Superior temporal gyrus (tissue), 1 donor: ENCODE measurements around the gene MBD5.

ENCODE experiments used
- DNase-seq: peaks from one replicate; pipeline ENCODE4 v3.0.0-alpha.2; 2016; ENCODE audit errors: extremely low spot score

Gene MBD5

GRCh38 chr2:148221166-148221565 lies 200.3 kb downstream of the MBD5 start:
- DNase-seq = no peak

GRCh38 chr2:148221926-148222325 lies 201.0 kb downstream of the MBD5 start:
- no peak for DNase-seq

GRCh38 chr2:148231858-148232257 lies 211.0 kb downstream of the MBD5 start:
- no peak for DNase-seq

DNA sequence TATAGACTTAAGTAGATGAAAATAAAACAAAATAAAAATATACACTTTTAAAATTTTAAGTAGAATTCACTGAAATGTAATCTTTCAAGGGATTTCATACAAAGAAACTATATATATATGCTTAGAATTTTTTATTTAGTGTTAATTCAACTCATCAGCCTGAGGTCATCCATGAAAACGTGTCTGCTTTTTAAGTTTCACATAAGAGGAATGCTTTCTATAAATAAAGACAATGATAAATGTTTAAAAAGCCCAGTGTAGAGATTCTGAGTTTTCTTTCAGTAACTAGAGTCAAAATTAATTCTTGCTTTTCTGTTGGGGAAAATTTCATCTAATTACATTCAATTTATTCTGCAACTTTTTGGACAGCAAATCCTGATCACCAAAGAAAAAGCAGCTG lies 213.3 kb downstream of the MBD5 start:
- DNase-seq = no peak

GRCh38 chr2:148237911-148238310 lies 217.0 kb downstream of the MBD5 start:
- DNase-seq = no peak

- DNase-seq = peak; percentile 16
These were observed 217.7 kb downstream of the MBD5 start for GRCh38 chr2:148238561-148238960.

DNA sequence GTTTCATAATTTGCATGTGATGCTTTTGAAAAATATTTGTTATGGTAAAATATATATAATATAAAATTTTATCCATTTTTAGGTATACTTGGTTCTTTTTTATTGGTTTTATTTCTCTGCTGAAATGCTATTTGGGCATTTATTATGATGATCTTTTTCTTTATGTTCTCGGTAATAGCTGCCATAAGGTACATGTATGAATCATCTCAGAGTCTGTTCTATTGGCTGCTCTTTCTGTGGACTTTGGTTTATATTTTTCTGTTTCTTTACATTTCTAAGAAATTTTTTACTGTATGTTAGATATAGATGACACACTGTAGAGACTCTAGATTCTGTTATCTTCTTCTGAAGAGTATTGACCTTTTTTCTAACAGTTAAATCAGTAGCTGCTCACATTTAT lies 219.9 kb downstream of the MBD5 start:
- no peak for DNase-seq

GRCh38 chr2:148244593-148245292 lies 223.9 kb downstream of the MBD5 start:
- DNase-seq = no peak

DNA sequence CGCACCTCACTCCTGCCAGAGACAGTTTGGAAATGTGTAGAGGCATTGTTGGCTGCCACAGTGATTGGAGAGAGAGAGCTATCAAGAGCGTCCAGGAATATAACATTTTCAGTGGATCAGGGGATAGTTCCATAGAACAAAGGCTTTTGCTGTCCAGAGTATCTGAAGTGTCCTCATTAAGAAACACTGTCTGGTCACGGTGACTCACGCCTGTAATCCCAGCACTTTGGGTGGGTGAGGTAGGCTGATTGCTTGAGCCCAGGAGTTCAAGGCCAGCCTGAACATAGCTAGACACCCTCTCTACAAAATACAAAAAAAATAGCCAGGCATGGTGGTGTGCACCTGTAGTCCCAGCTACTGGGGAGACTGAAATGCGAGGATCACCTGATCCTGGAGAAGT lies 231.1 kb downstream of the MBD5 start:
- DNase-seq = no peak

- DNase-seq = no peak
These were observed 231.8 kb downstream of the MBD5 start for GRCh38 chr2:148252646-148253045.

GRCh38 chr2:148253685-148254084 lies 232.8 kb downstream of the MBD5 start:
- no peak for DNase-seq

GRCh38 chr2:148255929-148256328 lies 235.0 kb downstream of the MBD5 start:
- DNase-seq = no peak

GRCh38 chr2:148257276-148257675 lies 236.4 kb downstream of the MBD5 start:
- DNase-seq = no peak

GRCh38 chr2:148258124-148258523 lies 237.2 kb downstream of the MBD5 start:
- no peak for DNase-seq

- DNase-seq = no peak
These were observed 238.8 kb downstream of the MBD5 start for GRCh38 chr2:148259674-148260073.

GRCh38 chr2:148263890-148264289 lies 243.0 kb downstream of the MBD5 start:
- DNase-seq = no peak

- no peak for DNase-seq
These were observed 252.3 kb downstream of the MBD5 start for GRCh38 chr2:148273158-148273691.

- DNase-seq = no peak
These were observed 258.3 kb downstream of the MBD5 start for GRCh38 chr2:148279216-148279615.

- no peak for DNase-seq
These were observed 261.3 kb downstream of the MBD5 start for GRCh38 chr2:148282201-148282600.

DNA sequence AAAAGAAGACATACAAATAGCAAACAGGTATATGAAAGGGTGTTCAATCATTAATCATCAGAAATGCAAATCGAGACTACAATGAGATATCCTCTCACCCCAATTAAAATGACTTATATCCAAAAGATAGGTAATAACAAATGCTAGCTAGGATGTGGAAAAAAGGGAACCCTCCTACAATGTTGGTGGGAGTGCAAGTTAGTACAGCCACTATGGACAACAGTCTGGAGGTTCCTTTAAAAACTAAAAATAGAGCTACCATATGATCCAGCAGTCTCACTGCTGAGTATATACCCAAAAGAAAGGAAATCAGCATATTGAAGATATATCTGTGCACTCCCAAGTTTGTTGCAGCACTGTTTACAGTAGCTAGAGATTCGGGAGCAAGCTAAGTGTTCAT lies 271.5 kb downstream of the MBD5 start:
- no peak for DNase-seq

GRCh38 chr2:148298196-148298595 lies 277.3 kb downstream of the MBD5 start:
- DNase-seq = no peak

- DNase-seq = no peak
These were observed 278.7 kb downstream of the MBD5 start for GRCh38 chr2:148299616-148300015.

DNA sequence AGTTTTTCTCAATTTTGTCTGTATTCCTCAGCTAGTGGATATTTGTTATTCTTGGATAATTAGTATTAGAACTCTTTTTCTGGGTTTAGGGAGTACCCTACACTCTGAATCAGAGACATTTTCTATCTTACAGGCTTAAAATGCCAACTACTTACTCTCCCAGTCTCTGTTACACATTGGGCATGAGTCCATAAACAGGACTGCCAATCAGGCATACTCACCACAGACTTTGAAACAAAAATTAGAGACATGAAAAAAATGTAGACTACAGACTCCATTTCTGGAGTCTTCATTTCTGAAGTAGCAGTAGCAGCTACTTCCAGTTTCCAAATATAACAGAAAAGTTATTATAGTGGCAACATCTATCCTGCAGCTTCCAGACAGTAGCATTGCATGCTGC lies 279.7 kb downstream of the MBD5 start:
- DNase-seq = no peak

GRCh38 chr2:148301362-148301761 lies 280.5 kb downstream of the MBD5 start:
- no peak for DNase-seq
